Tongue (tissue), 2 donors: Measurements from ENCODE around the gene WNK1. TPM values are rescaled to one million over a fixed set of nuclear protein-coding genes. Genes with fewer than 3 reads are reported as not detected.
"Not testable (repeated sequence)": the region's sequence is repeated elsewhere in the genome, so short reads cannot be mapped to it uniquely, and the experiment has no call there.

Source experiments
- DNase-seq: peaks from one replicate; pipeline ENCODE4 v3.0.0-alpha.2; 2015
- total RNA-seq: library from RNA; depleted of rRNA; stranded (reverse); fragments of >200 nt; gene quantifications from one replicate; pipeline ENCODE4 v1.2.3, GENCODE V29; 2014

Gene WNK1
- total RNA-seq, 1 donor from 2014 or later = 140 TPM

- DNase-seq = no peak
These were observed 27.7 kb downstream of the WNK1 start for GRCh38 chr12:779745-780734.

GRCh38 chr12:780750-781379 lies 28.5 kb downstream of the WNK1 start:
- no peak for DNase-seq

DNA sequence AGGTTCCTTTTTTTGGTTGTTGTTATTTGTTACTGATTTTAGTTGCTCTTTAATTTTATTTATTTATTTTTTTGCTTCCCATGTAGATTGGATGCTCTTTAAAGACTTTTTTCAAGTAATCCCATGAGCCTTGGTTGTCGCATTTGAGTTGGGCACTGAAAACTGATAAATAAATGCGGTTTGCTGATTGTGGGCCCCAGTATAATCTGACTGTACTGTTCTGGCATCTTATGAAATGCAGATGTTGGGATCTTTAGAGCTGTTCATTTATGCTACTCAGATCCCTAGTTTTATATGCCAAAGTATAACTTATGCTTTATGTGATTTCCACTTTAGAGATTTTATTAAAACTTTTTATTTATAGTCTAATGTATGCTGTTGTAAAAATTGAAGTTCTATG lies 33.3 kb downstream of the WNK1 start:
- no peak for DNase-seq

GRCh38 chr12:788288-788687 lies 35.9 kb downstream of the WNK1 start:
- DNase-seq = no peak

- not testable (repeated sequence) for DNase-seq
These were observed 36.4 kb downstream of the WNK1 start for GRCh38 chr12:788762-789161.

DNA sequence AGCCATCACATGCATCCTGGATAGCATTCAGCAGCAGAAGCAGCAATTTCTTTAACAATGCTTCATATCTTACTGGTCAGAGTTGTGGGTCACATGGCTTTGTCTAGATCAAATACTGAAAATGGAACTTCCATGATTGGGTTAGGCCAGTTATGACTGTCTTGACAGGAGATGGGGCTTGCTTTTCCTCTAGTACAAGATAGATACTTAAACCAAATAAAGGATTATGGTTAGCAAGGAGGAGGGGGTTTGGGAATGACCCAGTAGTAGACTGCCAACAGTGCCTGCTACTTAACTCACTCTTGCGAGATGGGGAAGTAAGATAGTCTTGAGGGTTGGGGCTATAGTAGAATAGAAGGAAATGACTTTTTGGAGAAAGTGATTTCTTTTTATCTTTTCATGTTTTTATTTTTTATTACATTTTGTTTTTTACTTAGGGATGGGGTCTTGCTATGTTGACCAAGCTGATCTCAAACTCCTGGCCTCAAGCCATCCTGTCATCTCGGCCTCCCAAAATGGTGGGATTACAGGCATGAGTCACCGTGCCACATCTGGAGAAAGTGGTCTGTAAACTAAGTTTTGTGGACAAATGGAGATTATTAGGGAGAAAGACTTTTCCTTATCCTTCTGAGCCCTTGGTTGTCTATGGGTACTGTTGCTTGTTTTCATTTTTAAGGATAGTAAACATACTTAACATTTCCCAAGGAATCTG lies 37.6 kb downstream of the WNK1 start:
- DNase-seq = no peak

DNA sequence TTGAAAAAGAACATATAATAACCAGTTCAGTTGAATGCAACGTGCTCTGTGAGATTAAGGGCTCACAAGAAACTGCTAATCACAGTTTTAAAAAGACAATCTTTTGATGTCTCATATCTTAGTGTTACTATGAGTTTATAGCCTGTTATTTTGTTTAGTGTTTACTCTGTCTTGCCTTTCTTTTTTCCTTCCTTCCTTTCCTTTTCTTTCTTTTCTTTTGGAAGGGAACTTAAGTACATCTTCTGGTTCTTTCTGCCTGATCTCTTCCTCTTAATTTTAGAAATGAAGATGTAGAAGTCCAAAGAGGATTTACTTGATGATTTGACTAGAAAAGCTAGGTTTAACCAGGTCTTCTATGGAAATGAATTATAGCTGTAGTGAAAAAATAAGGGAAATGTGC lies 38.2 kb downstream of the WNK1 start:
- DNase-seq = no peak

GRCh38 chr12:793037-793436 lies 40.7 kb downstream of the WNK1 start:
- no peak for DNase-seq

DNA sequence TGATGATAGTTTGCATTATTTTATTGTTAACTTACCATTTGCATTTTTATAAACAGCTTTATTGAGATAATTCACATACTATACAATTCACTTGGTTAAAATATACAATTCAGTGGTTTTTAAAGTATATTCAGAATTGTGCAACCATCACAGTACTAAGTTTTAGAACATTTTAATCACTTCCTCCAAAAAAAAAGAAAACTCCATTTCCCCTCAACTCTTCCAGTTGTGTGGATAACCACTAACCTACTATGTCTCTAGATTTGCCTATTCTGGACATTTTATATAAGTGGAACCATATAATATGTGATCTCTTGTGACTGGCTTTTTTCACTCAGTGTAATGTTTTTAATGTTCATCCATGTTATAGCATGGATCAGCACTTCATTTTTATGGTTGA lies 41.3 kb downstream of the WNK1 start:
- no peak for DNase-seq

GRCh38 chr12:795305-795704 lies 42.9 kb downstream of the WNK1 start:
- DNase-seq = no peak

GRCh38 chr12:800401-800800 lies 48.0 kb downstream of the WNK1 start:
- no peak for DNase-seq

GRCh38 chr12:802242-803120 lies 50.1 kb downstream of the WNK1 start:
- no peak for DNase-seq

DNA sequence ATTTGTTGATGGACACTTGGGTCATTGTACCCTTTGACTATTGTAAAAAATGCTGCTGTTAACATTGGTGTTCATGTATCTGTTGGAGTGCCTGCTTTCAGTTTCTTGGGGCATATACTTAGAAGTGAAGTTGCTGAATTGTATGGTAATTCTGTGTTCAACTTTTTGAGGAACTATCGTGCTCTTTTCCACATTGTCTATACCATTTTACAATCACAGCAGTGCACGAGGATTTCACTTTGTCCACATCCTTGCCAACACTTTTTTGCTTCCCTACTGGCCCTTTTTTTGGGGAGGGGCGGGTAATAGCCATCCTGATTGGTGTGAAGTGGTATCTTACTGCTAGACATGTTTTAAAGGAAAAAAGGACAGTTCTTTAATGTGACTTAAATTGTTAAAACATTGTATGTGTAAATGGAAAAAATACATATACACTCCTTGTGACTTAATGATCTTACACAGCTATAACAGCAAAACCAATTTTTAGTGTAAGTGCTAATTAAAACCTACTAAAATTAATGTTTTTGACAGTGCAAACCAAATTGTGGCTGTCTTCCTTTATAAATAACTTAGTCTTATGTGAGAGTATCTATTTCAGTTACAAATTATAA lies 52.7 kb downstream of the WNK1 start:
- no peak for DNase-seq

DNA sequence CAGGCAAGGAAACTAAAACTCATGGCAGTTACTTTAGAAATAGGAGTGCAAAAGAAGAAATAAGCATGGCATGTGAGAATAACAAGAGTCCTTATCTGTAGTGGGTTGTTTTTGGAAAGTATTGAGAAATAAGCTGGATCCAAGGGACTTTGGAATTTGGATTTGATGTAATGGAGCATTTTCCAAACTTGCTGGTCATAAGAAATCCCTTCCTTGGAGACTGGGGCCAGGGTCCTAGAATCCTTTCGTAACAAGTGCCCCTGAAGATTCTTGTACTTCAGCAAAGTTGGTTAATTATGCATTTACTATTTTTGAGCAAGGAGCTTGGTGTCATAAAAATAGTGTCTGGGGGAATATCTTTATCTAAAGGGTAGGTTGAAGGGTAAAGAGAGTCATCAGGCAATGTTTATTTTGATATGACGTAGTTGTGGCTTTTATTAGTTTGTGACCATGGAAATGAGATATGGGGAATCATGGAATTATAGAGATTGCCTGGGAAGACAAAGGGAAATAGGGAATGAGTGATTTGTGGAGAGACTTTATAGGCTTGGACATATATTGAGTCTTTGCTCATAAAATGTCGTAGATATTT lies 53.9 kb downstream of the WNK1 start:
- DNase-seq = no peak

DNA sequence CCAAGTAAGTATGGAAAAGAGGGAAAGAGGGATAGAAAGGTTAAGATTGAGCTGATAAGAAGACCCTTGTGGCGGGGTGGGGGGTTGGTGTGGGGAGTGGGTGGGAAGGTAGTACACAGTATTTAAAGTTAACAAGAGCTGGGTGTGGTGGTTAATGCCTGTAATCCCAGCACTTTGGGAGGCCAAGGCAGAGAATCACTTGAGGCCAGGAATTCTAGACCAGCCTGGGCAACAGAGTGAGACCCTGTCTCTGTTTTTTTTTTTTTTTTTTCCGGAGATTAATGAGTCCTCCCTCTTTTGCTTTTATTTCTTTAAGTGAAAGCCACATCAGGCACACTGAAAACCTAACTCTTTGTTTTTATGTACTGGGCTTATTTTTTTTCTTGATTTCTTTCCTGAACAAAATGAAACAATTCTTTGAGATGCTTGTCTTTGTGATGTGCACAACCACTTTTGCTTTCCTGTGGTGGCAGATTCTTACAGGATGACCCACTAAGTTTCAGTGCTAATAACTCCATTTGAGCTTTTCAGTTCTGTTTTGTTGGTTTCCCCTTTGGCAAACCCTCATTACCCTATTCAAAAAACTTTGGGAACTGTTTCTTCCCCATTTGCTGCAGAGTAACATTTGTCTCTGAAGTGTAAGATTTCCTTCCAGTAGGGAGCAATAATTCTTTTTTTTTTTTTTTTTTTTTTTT lies 54.8 kb downstream of the WNK1 start:
- no peak for DNase-seq

- no peak for DNase-seq
These were observed 57.7 kb downstream of the WNK1 start for GRCh38 chr12:810116-810515.

- DNase-seq = no peak
These were observed 58.5 kb downstream of the WNK1 start for GRCh38 chr12:810671-811415.

- no peak for DNase-seq
These were observed 60.6 kb downstream of the WNK1 start for GRCh38 chr12:812950-813349.

DNA sequence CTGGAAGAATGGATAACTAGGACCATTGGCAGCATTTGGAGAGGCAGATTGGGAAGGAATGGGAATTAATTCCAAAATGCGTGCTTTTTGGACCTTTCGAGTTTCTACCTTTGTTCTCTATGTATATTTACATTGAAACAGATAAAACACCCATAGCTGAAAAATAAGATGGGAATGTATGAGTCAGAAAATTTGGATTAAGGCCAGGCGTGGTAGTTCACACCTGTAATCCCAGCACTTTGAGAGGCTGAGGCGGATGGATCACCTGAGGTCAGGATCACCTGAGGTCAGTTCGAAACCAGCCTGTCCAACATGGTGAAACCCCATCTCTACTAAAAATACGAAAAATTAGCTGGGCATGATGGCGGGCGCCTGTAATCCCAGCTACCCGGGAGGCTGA lies 65.1 kb downstream of the WNK1 start:
- DNase-seq = not testable (repeated sequence)
